ENCODE measurements around the gene GRID2.

Gene GRID2

GRCh38 chr4:93710101-93710846 is 1406.5 kb downstream of the GRID2 start:
- H3K27me3 ChIP-seq (ENCODE audit: insufficient read depth, low read depth, severe bottlenecking): no peaks in the 10 kb centered on the region
- H3K36me3 ChIP-seq: no peaks in the 10 kb centered on the region
- H3K9me3 ChIP-seq (ENCODE audit: severe bottlenecking): no peaks in the 10 kb centered on the region
- no peak overlapping the region for H3K27ac ChIP-seq
- DNase-seq: peak; percentile 65
- no peak overlapping the region for H3K4me3 ChIP-seq (ENCODE audit: low read depth, low read length)
- TF ChIP-seq CTCF (IDR thresholded peaks at IDR 0.05; ENCODE audit: low read depth, low read length): peak; percentile 55

- Histone ChIP-seq H3K27ac (no peak overlapping the region), H3K27me3 (ENCODE audit: insufficient read depth, low read depth, severe bottlenecking) (no peaks in the 10 kb centered on the region), H3K4me3 (ENCODE audit: low read depth, low read length) (no peak overlapping the region), H3K36me3 (no peaks in the 10 kb centered on the region), H3K9me3 (ENCODE audit: severe bottlenecking) (no peaks in the 10 kb centered on the region)
- no peak for DNase-seq
- TF ChIP-seq CTCF (IDR thresholded peaks at IDR 0.05; ENCODE audit: low read depth, low read length): no peak
Measured at GRCh38 chr4:93710847-93711430, 1407.2 kb downstream of the GRID2 start.

- Histone ChIP-seq H3K27ac (no peak overlapping the region), H3K36me3 (no peaks in the 10 kb centered on the region), H3K9me3 (ENCODE audit: severe bottlenecking) (no peaks in the 10 kb centered on the region), H3K27me3 (ENCODE audit: insufficient read depth, low read depth, severe bottlenecking) (no peaks in the 10 kb centered on the region), H3K4me3 (ENCODE audit: low read depth, low read length) (no peak overlapping the region)
- no peak for DNase-seq
- TF ChIP-seq CTCF (IDR thresholded peaks at IDR 0.05; ENCODE audit: low read depth, low read length): no peak
Measured at GRCh38 chr4:93718233-93718632, 1414.5 kb downstream of the GRID2 start.

GRCh38 chr4:93719552-93719951 is 1415.8 kb downstream of the GRID2 start:
- H3K27ac ChIP-seq: no peak overlapping the region
- TF ChIP-seq CTCF (IDR thresholded peaks at IDR 0.05; ENCODE audit: low read depth, low read length): no peak
- no peak for DNase-seq
- H3K27me3 ChIP-seq (ENCODE audit: insufficient read depth, low read depth, severe bottlenecking): no peaks in the 10 kb centered on the region
- no peaks in the 10 kb centered on the region for H3K9me3 ChIP-seq (ENCODE audit: severe bottlenecking)
- H3K4me3 ChIP-seq (ENCODE audit: low read depth, low read length): no peak overlapping the region
- H3K36me3 ChIP-seq: no peaks in the 10 kb centered on the region

- H3K27ac ChIP-seq: no peak overlapping the region
- no peaks in the 10 kb centered on the region for H3K27me3 ChIP-seq (ENCODE audit: insufficient read depth, low read depth, severe bottlenecking)
- H3K9me3 ChIP-seq (ENCODE audit: severe bottlenecking): no peaks in the 10 kb centered on the region
- DNase-seq: no peak
- no peaks in the 10 kb centered on the region for H3K36me3 ChIP-seq
- no peak overlapping the region for H3K4me3 ChIP-seq (ENCODE audit: low read depth, low read length)
- TF ChIP-seq CTCF (IDR thresholded peaks at IDR 0.05; ENCODE audit: low read depth, low read length): no peak
Measured at GRCh38 chr4:93722446-93722845, 1418.7 kb downstream of the GRID2 start.

All from WERI-Rb-1 (cell line).